Measurements from ENCODE around the gene PCDHA10. TPM values are rescaled to one million over a fixed set of nuclear protein-coding genes. Genes with fewer than 3 reads are reported as not detected.
"Not testable (repeated sequence)": the region's sequence is repeated elsewhere in the genome, so short reads cannot be mapped to it uniquely, and the experiment has no call there.

PCDHA10 gene
- total RNA-seq, 1 donor from 2014 or later, result 11.7 TPM

DNA sequence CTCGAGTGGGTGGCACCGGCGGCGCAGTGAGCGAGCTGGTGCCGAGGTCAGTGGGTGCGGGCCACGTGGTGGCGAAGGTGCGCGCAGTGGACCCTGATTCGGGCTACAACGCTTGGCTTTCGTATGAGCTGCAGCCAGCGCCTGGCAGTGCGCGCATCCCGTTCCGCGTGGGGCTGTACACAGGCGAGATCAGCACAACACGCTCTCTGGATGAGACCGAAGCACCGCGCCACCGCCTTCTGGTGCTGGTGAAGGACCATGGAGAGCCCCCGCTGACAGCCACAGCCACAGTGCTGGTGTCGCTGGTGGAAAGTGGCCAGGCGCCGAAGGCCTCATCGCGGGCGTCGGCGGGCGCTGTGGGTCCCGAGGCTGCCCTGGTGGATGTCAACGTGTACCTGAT is 32.2 kb upstream of the PCDHA10 start:
- DNase-seq (ENCODE audit: low spot score), result no peak
- Mint-ChIP-seq H3K4me3 (no peak overlapping the region), H3K4me1 (no peaks in the 10 kb centered on the region), H3K27me3 (ENCODE audit: insufficient read depth, low read depth) (no peaks in the 10 kb centered on the region), H3K9me3 (peaks cover 31% of the 10 kb centered on the region), H3K36me3 (peaks cover 32% of the 10 kb centered on the region), H3K27ac (no peak overlapping the region)
- Histone ChIP-seq H3K27me3 (no peaks in the 10 kb centered on the region), H2AFZ (replicated peaks) (no peak overlapping the region), H3F3A (ENCODE audit: low read depth) (no peaks in the 10 kb centered on the region), H3K79me2 (ENCODE audit: low read depth) (no peaks in the 10 kb centered on the region), H3K4me2 (no peak overlapping the region), H3K36me3 (no peaks in the 10 kb centered on the region), H3K27ac (no peak overlapping the region), H4K20me1 (ENCODE audit: low read depth) (no peaks in the 10 kb centered on the region), H3K9ac (no peak overlapping the region), H3K4me1 (no peaks in the 10 kb centered on the region), H3K9me3 (ENCODE audit: low read depth) (no peaks in the 10 kb centered on the region), H3K4me3 (no peak overlapping the region)
- TF ChIP-seq, protein P1, sequence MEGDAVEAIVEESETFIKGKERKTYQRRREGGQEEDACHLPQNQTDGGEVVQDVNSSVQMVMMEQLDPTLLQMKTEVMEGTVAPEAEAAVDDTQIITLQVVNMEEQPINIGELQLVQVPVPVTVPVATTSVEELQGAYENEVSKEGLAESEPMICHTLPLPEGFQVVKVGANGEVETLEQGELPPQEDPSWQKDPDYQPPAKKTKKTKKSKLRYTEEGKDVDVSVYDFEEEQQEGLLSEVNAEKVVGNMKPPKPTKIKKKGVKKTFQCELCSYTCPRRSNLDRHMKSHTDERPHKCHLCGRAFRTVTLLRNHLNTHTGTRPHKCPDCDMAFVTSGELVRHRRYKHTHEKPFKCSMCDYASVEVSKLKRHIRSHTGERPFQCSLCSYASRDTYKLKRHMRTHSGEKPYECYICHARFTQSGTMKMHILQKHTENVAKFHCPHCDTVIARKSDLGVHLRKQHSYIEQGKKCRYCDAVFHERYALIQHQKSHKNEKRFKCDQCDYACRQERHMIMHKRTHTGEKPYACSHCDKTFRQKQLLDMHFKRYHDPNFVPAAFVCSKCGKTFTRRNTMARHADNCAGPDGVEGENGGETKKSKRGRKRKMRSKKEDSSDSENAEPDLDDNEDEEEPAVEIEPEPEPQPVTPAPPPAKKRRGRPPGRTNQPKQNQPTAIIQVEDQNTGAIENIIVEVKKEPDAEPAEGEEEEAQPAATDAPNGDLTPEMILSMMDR (IDR thresholded peaks at IDR 0.05), result no peak
- TF ChIP-seq EZH2 (IDR thresholded peaks at IDR 0.05) (no peak), EZH2phosphoT487 (IDR thresholded peaks at IDR 0.05) (no peak)

DNA sequence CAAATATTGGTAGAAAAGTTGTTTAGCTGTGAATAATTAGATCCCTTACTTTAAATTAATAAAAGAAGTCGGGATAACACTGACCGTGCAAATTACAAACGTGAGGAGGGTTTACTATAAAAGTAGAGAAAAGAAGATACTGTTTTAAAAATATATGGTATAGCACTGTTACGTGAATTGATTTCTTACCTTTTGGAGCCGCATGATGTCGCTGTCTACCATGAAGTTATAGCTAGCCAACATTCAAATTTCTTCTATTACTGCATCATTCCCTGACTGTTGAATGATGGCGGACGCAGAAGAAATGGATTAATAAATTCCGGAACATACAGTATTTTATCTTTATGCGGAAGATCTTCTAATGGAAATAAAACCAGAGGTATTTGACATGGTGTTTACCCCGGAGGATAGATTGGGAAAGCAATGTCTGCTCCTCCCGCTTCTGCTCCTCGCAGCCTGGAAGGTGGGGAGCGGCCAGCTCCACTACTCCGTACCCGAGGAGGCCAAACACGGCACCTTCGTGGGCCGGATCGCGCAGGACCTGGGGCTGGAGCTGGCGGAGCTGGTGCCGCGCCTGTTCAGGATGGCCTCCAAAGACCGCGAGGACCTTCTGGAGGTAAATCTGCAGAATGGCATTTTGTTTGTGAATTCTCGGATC is 27.9 kb upstream of the PCDHA10 start, which contains the start of gene PCDHA6:
Gene PCDHA6 (plus strand): TSS at position 257 of the 658 bp plus-strand sequence. CDS start 132 bp downstream, at position 389.
- Histone ChIP-seq H3K9ac (no peak within 1 kb of the TSS), H3K4me3 (no peak within 1 kb of the TSS), H3K27me3 (no peaks in the 10 kb centered on the region), H3F3A (ENCODE audit: low read depth) (no peaks in the 10 kb centered on the region), H4K20me1 (ENCODE audit: low read depth) (no peaks in the 10 kb centered on the region), H3K79me2 (ENCODE audit: low read depth) (no peaks in the 10 kb centered on the region), H3K9me3 (ENCODE audit: low read depth) (no peaks in the 10 kb centered on the region), H2AFZ (replicated peaks) (no peak within 1 kb of the TSS), H3K4me1 (no peaks in the 10 kb centered on the region), H3K27ac (no peak within 1 kb of the TSS), H3K36me3 (peaks cover 6% of the 10 kb centered on the region), H3K4me2 (no peak within 1 kb of the TSS)
- H3K36me3 Mint-ChIP-seq, result peaks cover 28% of the 10 kb centered on the region
- TF ChIP-seq EZH2 (IDR thresholded peaks at IDR 0.05) (no peak), EZH2phosphoT487 (IDR thresholded peaks at IDR 0.05) (no peak)
- TF ChIP-seq, protein P1 (IDR thresholded peaks at IDR 0.05), result no peak
- H3K4me3 Mint-ChIP-seq, result peak within 1 kb of the TSS; percentile 81
- no peaks in the 10 kb centered on the region for H3K27me3 Mint-ChIP-seq (ENCODE audit: insufficient read depth, low read depth)
- H3K27ac Mint-ChIP-seq, result no peak within 1 kb of the TSS
- no peaks in the 10 kb centered on the region for H3K4me1 Mint-ChIP-seq
- no peak for DNase-seq (ENCODE audit: low spot score)
- H3K9me3 Mint-ChIP-seq, result peaks cover 46% of the 10 kb centered on the region

DNA sequence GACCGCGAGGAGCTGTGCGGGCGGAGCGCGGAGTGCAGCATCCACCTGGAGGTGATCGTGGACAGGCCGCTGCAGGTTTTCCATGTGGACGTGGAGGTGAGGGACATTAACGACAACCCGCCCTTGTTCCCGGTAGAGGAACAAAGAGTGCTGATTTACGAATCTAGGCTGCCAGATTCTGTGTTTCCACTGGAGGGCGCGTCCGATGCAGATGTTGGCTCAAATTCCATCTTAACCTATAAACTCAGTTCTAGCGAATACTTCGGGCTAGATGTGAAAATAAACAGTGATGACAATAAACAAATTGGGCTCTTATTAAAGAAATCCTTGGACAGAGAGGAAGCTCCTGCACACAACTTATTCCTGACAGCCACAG is 27.3 kb upstream of the PCDHA10 start:
- Histone ChIP-seq H3K4me2 (no peak overlapping the region), H3K27me3 (no peaks in the 10 kb centered on the region), H3K9ac (no peak overlapping the region), H3F3A (ENCODE audit: low read depth) (no peaks in the 10 kb centered on the region), H3K9me3 (ENCODE audit: low read depth) (no peaks in the 10 kb centered on the region), H3K4me3 (no peak overlapping the region), H3K27ac (no peak overlapping the region), H3K79me2 (ENCODE audit: low read depth) (no peaks in the 10 kb centered on the region), H3K4me1 (no peaks in the 10 kb centered on the region), H4K20me1 (ENCODE audit: low read depth) (no peaks in the 10 kb centered on the region), H2AFZ (replicated peaks) (no peak overlapping the region), H3K36me3 (peaks cover 6% of the 10 kb centered on the region)
- no peaks in the 10 kb centered on the region for H3K27me3 Mint-ChIP-seq (ENCODE audit: insufficient read depth, low read depth)
- DNase-seq (ENCODE audit: low spot score), result no peak
- peak overlapping the region; percentile 81 for H3K4me3 Mint-ChIP-seq
- peaks cover 32% of the 10 kb centered on the region for H3K36me3 Mint-ChIP-seq
- TF ChIP-seq, protein P1 (IDR thresholded peaks at IDR 0.05), result no peak
- no peak for TF ChIP-seq EZH2phosphoT487 (IDR thresholded peaks at IDR 0.05)
- TF ChIP-seq EZH2 (IDR thresholded peaks at IDR 0.05), result no peak
- H3K4me1 Mint-ChIP-seq, result no peaks in the 10 kb centered on the region
- H3K9me3 Mint-ChIP-seq, result peaks cover 48% of the 10 kb centered on the region
- H3K27ac Mint-ChIP-seq, result no peak overlapping the region

DNA sequence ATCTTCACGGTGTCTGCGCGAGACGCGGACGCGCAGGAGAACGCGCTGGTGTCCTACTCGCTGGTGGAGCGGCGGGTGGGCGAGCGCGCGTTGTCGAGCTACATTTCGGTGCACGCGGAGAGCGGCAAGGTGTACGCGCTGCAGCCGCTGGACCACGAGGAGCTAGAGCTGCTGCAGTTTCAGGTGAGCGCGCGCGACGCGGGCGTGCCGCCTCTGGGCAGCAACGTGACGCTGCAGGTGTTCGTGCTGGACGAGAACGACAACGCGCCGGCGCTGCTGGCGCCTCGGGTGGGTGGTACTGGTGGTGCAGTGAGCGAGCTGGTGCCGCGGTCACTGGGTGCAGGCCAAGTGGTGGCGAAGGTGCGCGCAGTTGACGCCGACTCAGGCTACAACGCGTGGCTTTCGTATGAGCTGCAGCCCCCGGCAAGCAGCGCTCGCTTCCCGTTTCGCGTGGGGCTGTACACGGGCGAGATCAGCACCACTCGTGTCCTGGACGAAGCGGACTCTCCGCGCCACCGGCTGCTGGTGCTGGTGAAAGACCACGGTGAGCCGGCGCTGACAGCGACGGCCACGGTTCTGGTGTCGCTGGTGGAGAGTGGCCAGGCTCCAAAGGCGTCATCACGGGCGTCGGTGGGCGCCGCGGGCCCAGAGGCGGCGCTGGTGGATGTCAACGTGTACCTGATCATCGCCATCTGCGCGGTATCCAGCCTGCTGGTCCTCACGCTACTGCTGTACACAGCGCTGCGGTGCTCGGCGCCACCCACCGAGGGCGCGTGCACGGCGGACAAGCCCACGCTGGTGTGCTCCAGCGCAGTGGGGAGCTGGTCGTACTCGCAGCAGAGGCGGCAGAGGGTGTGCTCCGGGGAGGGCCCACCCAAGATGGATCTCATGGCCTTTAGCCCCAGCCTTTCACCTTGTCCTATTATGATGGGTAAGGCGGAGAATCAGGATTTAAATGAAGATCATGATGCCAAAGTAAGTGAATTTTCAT is 25.9 kb upstream of the PCDHA10 start:
- Mint-ChIP-seq H3K9me3 (peaks cover 54% of the 10 kb centered on the region), H3K36me3 (peaks cover 35% of the 10 kb centered on the region)
- not testable (repeated sequence) for H3K4me3 Mint-ChIP-seq; H3K9ac ChIP-seq; H3K27ac ChIP-seq; H3K4me3 ChIP-seq; H4K20me1 ChIP-seq (ENCODE audit: low read depth); H3K27me3 ChIP-seq; H3K9me3 ChIP-seq (ENCODE audit: low read depth); H3K4me1 Mint-ChIP-seq; DNase-seq (ENCODE audit: low spot score); H2AFZ ChIP-seq (replicated peaks); H3K4me1 ChIP-seq; H3K4me2 ChIP-seq; H3K79me2 ChIP-seq (ENCODE audit: low read depth); H3K27me3 Mint-ChIP-seq (ENCODE audit: insufficient read depth, low read depth); H3K27ac Mint-ChIP-seq; H3F3A ChIP-seq (ENCODE audit: low read depth)
- H3K36me3 ChIP-seq, result peaks cover 11% of the 10 kb centered on the region
